HG02840 (cell line): Measurements from ENCODE around the gene FAM151A.
"Not testable (repeated sequence)": the region's sequence is repeated elsewhere in the genome, so short reads cannot be mapped to it uniquely, and the experiment has no call there.

ENCODE experiments used
- ATAC-seq: cut with Tn5 transposase; IDR thresholded peaks from one replicate; pipeline ENCODE4 v1.9.1; 2021; ENCODE audit warnings: mild to moderate bottlenecking, moderate library complexity, moderate number of reproducible peaks; ENCODE audit not compliant: unreplicated experiment, low FRiP score

Gene FAM151A

GRCh38 chr1:54640361-54640760, 17.0 kb upstream of the FAM151A start:
- no peak for ATAC-seq

GRCh38 chr1:54636461-54637446, 13.4 kb upstream of the FAM151A start:
- not testable (repeated sequence) for ATAC-seq

GRCh38 chr1:54635804-54636203, 12.5 kb upstream of the FAM151A start:
- not testable (repeated sequence) for ATAC-seq

GRCh38 chr1:54627196-54627595, 3.9 kb upstream of the FAM151A start:
- ATAC-seq: no peak

- no peak for ATAC-seq
Observed at GRCh38 chr1:54624466-54625464, 1.4 kb upstream of the FAM151A start.

GRCh38 chr1:54619749-54620148, 3.6 kb downstream of the FAM151A start:
- no peak for ATAC-seq

GRCh38 chr1:54615531-54616279, 7.6 kb downstream of the FAM151A start:
- no peak for ATAC-seq

- no peak for ATAC-seq
Observed at GRCh38 chr1:54614563-54614962, 8.8 kb downstream of the FAM151A start.

GRCh38 chr1:54614024-54614423, 9.3 kb downstream of the FAM151A start:
- no peak for ATAC-seq

GRCh38 chr1:54611621-54612020, 11.7 kb downstream of the FAM151A start:
- ATAC-seq: no peak

- no peak for ATAC-seq
Observed at GRCh38 chr1:54610601-54611580, 12.4 kb downstream of the FAM151A start.

- ATAC-seq: no peak
Observed at GRCh38 chr1:54610048-54610447, 13.3 kb downstream of the FAM151A start.

- ATAC-seq: no peak
Observed at GRCh38 chr1:54609301-54609921, 13.9 kb downstream of the FAM151A start.

GRCh38 chr1:54608566-54609230, 14.6 kb downstream of the FAM151A start:
- ATAC-seq: no peak

- ATAC-seq: no peak
Observed at GRCh38 chr1:54607821-54608565, 15.3 kb downstream of the FAM151A start.

GRCh38 chr1:54606990-54607325, 16.4 kb downstream of the FAM151A start:
- no peak for ATAC-seq
